K562 (cell line): ENCODE measurements around the gene EXOC4. TPM values are rescaled to one million over a fixed set of nuclear protein-coding genes. Genes with fewer than 3 reads are reported as not detected.

Source experiments
- ARHGAP35 ChIP-seq: fragments of 450-650 bp; IDR thresholded peaks from 2 replicates; pipeline ENCODE4 v1.6.1; 2018; ENCODE audit not compliant: partially characterized antibody
- ATF6 ChIP-seq: sonication (generic); formaldehyde crosslinking; IDR thresholded peaks from 2 replicates; pipeline ENCODE4 v1.4.0; 2020; ENCODE audit warnings: mild to moderate bottlenecking, missing genetic modification reagents
- BACH1 ChIP-seq: fragments of 200-800 bp; sonication (Bioruptor generic); IDR thresholded peaks from 2 replicates; pipeline ENCODE4 v1.6.1; 2016; ENCODE audit warnings: missing genetic modification characterization, missing compliant biosample characterization
- CCAR2 ChIP-seq: fragments of 200-400 bp; formaldehyde crosslinking; IDR thresholded peaks from 2 replicates; pipeline ENCODE4 v1.6.1; 2017; ENCODE audit warnings: mild to moderate bottlenecking, low read depth, low read length
- CGGBP1 ChIP-seq: fragments of 250-450 bp; sonication (Bioruptor Pico); IDR thresholded peaks from 2 replicates; pipeline ENCODE4 v1.9.0; 2021; ENCODE audit warnings: mild to moderate bottlenecking
- ETV1 ChIP-seq: fragments of 450-650 bp; conservative IDR thresholded peaks from 2 replicates; pipeline ENCODE4 v1.6.1; 2016; ENCODE audit warnings: missing genetic modification characterization, control low read depth, low read depth, missing compliant biosample characterization
- FOXP4 ChIP-seq: sonication (generic); formaldehyde crosslinking; IDR thresholded peaks from 2 replicates; pipeline ENCODE4 v1.8.0; 2022; ENCODE audit warnings: mild to moderate bottlenecking, missing genetic modification reagents, borderline replicate concordance
- LCOR ChIP-seq: sonication (generic); formaldehyde crosslinking; IDR thresholded peaks from 2 replicates; pipeline ENCODE4 v1.8.0; 2022; ENCODE audit warnings: mild to moderate bottlenecking, missing genetic modification reagents
- MYC ChIP-seq, 2 experiments: fragments of 250-450 bp in 1 of 2; sonication (Bioruptor Pico) in 1 of 2; IDR thresholded peaks; 2 replicates each; pipeline versions ENCODE4 v1.5.1 to v1.6.1; 2012 to 2021; ENCODE audit warnings: low read depth in 2 of 2, borderline replicate concordance in 1 of 2, improper control_type of control experiment in 1 of 2, low read length in 1 of 2, mild to moderate bottlenecking in 1 of 2, moderate library complexity in 1 of 2
- POLR3G ChIP-seq: IDR thresholded peaks from 2 replicates; pipeline ENCODE4 v1.6.1; 2011; ENCODE audit not compliant: insufficient read length, insufficient replicate concordance; ENCODE audit errors: extremely low read depth
- SRF ChIP-seq, 2 experiments: fragments of 250-450, 450-650 bp in 1 of 2; sonication (Bioruptor Pico) in 1 of 2; sonication (generic) in 1 of 2; formaldehyde crosslinking; IDR thresholded peaks; 2 replicates each; pipeline versions ENCODE4 v1.5.0 to v1.5.1; 2020 to 2022; ENCODE audit warnings: mild to moderate bottlenecking in 1 of 2, missing genetic modification reagents in 1 of 2
- TEAD4 ChIP-seq, 2 experiments: sonication (generic) in 1 of 2; formaldehyde crosslinking in 1 of 2; IDR thresholded peaks; 2 replicates each; pipeline versions ENCODE4 v1.6.1 to v1.8.0; 2012 to 2022; ENCODE audit warnings: borderline replicate concordance in 1 of 2, inconsistent platforms in 1 of 2, low read length in 1 of 2, mild to moderate bottlenecking in 1 of 2, missing genetic modification reagents in 1 of 2
- TRIM28 ChIP-seq: fragments of 450-650 bp; IDR thresholded peaks from 2 replicates; pipeline ENCODE4 v1.6.1; 2017
- ZNF146 ChIP-seq: IDR thresholded peaks from one replicate; pipeline ENCODE4 v1.6.1; 2018; ENCODE audit warnings: missing compliant biosample characterization; ENCODE audit not compliant: unreplicated experiment
- ZNF23 ChIP-seq: fragments of 250-450 bp; sonication (Bioruptor Pico); IDR thresholded peaks from 2 replicates; pipeline ENCODE4 v1.4.0; 2020; ENCODE audit warnings: mild to moderate bottlenecking
- ZNF253 ChIP-seq: fragments of 250-450 bp; sonication (Bioruptor Pico); conservative IDR thresholded peaks from 2 replicates; pipeline ENCODE4 v1.6.1; 2021; ENCODE audit warnings: mild to moderate bottlenecking
- ZNF561 ChIP-seq: fragments of 450-650 bp; formaldehyde crosslinking; conservative IDR thresholded peaks from 2 replicates; pipeline ENCODE4 v1.4.0; 2020; ENCODE audit warnings: mild to moderate bottlenecking, moderate library complexity
- ZNF609 ChIP-seq: sonication (generic); formaldehyde crosslinking; IDR thresholded peaks from 2 replicates; pipeline ENCODE4 v1.8.1; 2023; ENCODE audit warnings: missing genetic modification reagents, mild to moderate bottlenecking, borderline replicate concordance
- polyA plus RNA-seq, 8 experiments: library from polyadenylated mRNA; depleted of rRNA in 4 of 8; stranded (reverse) in 5 of 8; unstranded in 3 of 8; fragments of >200 nt; fragmentation: Nextera tagmentation in 2 of 8; fragmentation: Illumina TruSeq in 1 of 8; extraction: Ambion mirVana in 2 of 8; extraction: Trizol in 1 of 8; gene quantifications; 2 replicates each; pipeline versions ENCODE4 v1.2.1 to v1.2.3, GENCODE V29; 2011 to 2014; ENCODE audit warnings: inconsistent platforms in 1 of 8, missing spikeins in 1 of 8
- total RNA-seq, 7 experiments: library from RNA; depleted of rRNA in 6 of 7; stranded (reverse); fragments of >200 nt in 6 of 7; fragmentation: Illumina TruSeq in 2 of 7; extraction: Trizol in 2 of 7; gene quantifications; 2 replicates each; pipeline versions ENCODE4 v1.2.1 to v1.2.3, GENCODE V29; 2011 to 2021; ENCODE audit warnings: low replicate concordance in 1 of 7

Gene EXOC4
- total and polyA plus RNA-seq, 9 of the 15 experiments (the other 6 are each of a cell fraction or from before 2014, with no cell fraction given), result 18.5 to 73.1 (median 46.6) TPM

GRCh38 chr7:133252858-133253518 lies at the start of gene EXOC4 (continued):
- no peak; the same call in 1 of the 2 replicates for TF ChIP-seq ZNF609 (CRISPR knock-in tag)
- TF ChIP-seq TEAD4 (IDR thresholded peaks at IDR 0.05; ENCODE audit: low read length), result peak; percentile 8; the same call in 1 of the 2 replicates
- TF ChIP-seq TEAD4 (CRISPR knock-in tag; IDR thresholded peaks at IDR 0.05; ENCODE audit: borderline replicate concordance), result no peak
- no peak for TF ChIP-seq TRIM28
- TF ChIP-seq ZNF23 (CRISPR knock-in tag), result no peak
- TF ChIP-seq ZNF561 (CRISPR knock-in tag), result no peak
- no peak for TF ChIP-seq ATF6 (CRISPR knock-in tag)
- no peak for TF ChIP-seq ARHGAP35
- no peak for TF ChIP-seq CCAR2
- TF ChIP-seq BACH1 (tag), result no peak
- TF ChIP-seq POLR3G, result no peak
- TF ChIP-seq LCOR (CRISPR knock-in tag), result peak; percentile 59; the same call in 1 of the 2 replicates
- no peak for TF ChIP-seq ZNF253 (CRISPR knock-in tag)
- TF ChIP-seq FOXP4 (CRISPR knock-in tag), result no peak
- peak; percentile 41 for TF ChIP-seq ETV1 (tag)
- TF ChIP-seq CGGBP1 (CRISPR knock-in tag), result no peak
- no peak for TF ChIP-seq ZNF146 (CRISPR knock-in tag)
- no peak for TF ChIP-seq SRF (CRISPR knock-in tag; IDR thresholded peaks at IDR 0.05)
- TF ChIP-seq MYC (IDR thresholded peaks at IDR 0.05; ENCODE audit: low read depth, low read length), result peak; percentile 81
- TF ChIP-seq MYC (CRISPR knock-in tag; IDR thresholded peaks at IDR 0.05; ENCODE audit: borderline replicate concordance, low read depth), result no peak
